GM10266 (cell line): ENCODE results near the gene SLC22A17.

Experiments used
- DNase-seq: peaks from one replicate; pipeline ENCODE4 v3.0.0; 2012; ENCODE audit errors: extremely low spot score
- TF ChIP-seq, protein P1 (sequence below): IDR thresholded peaks from 2 replicates; pipeline ENCODE4 v1.5.1; 2012; ENCODE audit warnings: mild to moderate bottlenecking, low read depth; ENCODE audit not compliant: control insufficient read depth, insufficient read depth; ENCODE audit errors: missing control alignments

Gene SLC22A17

DNA sequence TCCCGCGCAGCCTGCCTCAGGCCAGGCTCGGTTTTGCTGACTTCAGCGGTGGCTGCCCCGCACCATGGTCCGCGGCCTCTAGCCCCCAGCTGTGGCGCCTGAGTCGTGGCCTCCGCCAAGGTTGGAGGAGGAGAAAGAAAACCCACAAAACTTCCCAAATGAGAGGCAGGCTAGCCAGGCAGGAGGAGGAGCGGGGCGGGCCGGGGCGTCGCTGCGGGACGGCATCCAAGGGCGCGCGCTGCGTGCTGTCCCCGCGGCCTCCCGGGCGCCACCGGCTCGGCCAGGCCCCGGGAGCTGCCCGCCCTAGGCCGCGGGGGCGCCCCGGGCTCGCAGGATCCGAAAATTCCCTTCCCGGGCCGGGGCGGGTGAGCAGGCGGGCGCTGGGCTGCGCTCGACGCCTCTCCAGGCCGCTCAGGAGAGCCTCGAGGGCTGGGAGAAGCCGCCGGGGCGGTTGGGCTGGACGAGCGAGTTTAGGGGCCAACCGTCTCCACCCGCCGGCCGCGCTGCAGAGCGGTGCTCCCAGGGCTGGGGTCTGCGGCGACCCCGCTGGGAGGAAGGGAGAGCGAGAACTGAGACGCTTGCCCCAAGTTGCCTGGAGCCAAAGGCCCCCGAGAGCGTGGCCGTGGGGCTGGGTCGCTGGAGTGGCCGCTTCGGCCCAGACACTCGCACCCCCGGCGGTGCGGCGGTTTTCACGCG lies 12.5 kb upstream of the SLC22A17 start, which contains the start of gene EFS:
TSS of gene EFS (minus strand) at position 137 of the 696 bp plus-strand sequence. CDS start 147 bp downstream, outside the sequence.
- no peak for DNase-seq
- TF ChIP-seq, protein P1, sequence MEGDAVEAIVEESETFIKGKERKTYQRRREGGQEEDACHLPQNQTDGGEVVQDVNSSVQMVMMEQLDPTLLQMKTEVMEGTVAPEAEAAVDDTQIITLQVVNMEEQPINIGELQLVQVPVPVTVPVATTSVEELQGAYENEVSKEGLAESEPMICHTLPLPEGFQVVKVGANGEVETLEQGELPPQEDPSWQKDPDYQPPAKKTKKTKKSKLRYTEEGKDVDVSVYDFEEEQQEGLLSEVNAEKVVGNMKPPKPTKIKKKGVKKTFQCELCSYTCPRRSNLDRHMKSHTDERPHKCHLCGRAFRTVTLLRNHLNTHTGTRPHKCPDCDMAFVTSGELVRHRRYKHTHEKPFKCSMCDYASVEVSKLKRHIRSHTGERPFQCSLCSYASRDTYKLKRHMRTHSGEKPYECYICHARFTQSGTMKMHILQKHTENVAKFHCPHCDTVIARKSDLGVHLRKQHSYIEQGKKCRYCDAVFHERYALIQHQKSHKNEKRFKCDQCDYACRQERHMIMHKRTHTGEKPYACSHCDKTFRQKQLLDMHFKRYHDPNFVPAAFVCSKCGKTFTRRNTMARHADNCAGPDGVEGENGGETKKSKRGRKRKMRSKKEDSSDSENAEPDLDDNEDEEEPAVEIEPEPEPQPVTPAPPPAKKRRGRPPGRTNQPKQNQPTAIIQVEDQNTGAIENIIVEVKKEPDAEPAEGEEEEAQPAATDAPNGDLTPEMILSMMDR: no peak

DNA sequence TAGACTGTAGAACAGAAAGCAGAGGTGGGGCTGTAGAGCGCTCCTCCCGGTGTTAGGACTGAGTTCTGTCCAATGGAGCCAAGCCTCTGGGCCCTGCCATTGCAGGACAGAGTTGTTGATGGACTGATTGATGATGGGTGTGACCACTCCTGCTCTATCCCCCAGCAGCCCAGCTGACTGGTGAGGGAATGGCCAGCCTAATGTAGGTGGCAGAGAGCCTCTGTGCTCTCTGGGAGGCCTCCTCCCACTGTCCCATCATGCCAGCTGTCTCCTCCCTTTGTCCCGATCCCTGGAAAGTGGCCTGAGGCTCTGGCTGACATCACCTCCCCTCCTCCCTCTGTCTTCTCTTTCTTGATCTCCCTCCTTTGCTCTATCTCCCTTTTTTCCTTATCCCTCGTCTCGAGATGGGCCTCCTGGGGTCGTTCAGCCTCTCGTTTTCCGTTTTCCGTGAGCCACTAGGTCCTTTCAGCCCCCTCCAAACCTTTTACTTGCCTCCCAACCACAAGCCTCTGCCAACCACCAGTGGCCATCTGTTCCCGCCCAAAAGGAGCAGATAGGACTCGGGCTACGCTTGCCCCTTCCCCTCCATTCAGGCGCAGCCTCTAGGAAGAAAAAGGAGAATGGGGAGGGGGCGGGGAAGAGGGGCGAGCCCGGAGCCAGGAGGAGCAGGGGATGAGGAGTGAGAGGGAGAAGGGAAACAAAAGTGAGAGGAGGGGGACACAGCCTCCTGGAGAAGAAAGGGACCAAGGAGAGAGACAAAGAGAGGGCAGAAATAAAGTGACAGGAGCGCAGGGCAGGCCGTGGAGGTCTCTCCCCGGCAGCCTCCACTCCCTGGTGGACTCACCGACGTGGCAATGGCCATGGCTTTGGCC lies 11.7 kb upstream of the SLC22A17 start:
- DNase-seq: no peak
- TF ChIP-seq, protein P1: no peak

DNA sequence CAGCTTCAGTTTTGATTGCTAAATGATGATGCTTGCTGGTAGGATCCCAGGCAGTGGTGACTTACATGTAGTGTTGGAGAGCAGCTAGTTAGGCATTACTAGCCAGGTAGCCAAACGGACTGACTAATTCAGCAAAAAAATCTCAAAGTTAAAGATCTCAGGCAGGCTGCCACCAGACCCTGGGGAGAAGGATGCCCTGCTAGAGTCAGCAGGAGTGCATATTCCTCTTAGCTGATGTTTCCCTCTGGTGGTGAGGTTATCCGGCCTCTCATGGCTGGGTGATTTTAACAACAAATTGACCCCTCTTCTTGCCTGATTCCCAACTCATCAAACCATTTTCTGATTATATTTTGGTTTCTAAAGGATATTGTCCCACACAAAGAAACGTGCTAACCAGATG lies 9.5 kb upstream of the SLC22A17 start:
- no peak for DNase-seq
- TF ChIP-seq, protein P1: no peak

- TF ChIP-seq, protein P1: no peak
- DNase-seq: no peak
Observed at GRCh38 chr14:23361763-23362162, 9.1 kb upstream of the SLC22A17 start.

- DNase-seq: no peak
- TF ChIP-seq, protein P1: no peak
Observed at GRCh38 chr14:23361320-23361719, 8.6 kb upstream of the SLC22A17 start.

GRCh38 chr14:23360496-23360895 lies 7.8 kb upstream of the SLC22A17 start:
- DNase-seq: no peak
- TF ChIP-seq, protein P1: no peak
